Measurements from ENCODE around the gene SLX1B. TPM values are rescaled to one million over a fixed set of nuclear protein-coding genes. Genes with fewer than 3 reads are reported as not detected.

SLX1B gene
- total RNA-seq, 1 donor, result 6.2 TPM

Small RNA genes lying within 50 kb of the gene (small RNA-seq; reads per million reads assigned to genes)
- gene AC133555.2, result not detected

Other genes with a start within 250 kb of the SLX1B start
- gene NPIPB11, start 47.8 kb upstream of the SLX1B start, total RNA-seq, result 2.5 TPM in 1 of 2 replicates, not detected in the other
- gene BOLA2, start 182 bp upstream of the SLX1B start, total RNA-seq, result 13.3 and 19.9 TPM in 2 replicates
- gene SULT1A4, start 5.4 kb downstream of the SLX1B start, total RNA-seq, result 0.36 and 1.2 TPM in 2 replicates
- 17.7 and 30.4 TPM in 2 replicates for gene NPIPB12, start 51.9 kb downstream of the SLX1B start, total RNA-seq
- under 0.01 TPM in 1 of 2 replicates, not detected in the other for gene SPN, start 208.7 kb downstream of the SLX1B start, total RNA-seq
- 18.0 and 19.5 TPM in 2 replicates for gene QPRT, start 224.6 kb downstream of the SLX1B start, total RNA-seq

Data from osteoblast (primary cell).